ENCODE results near the gene OR6P1. TPM values are rescaled to one million over a fixed set of nuclear protein-coding genes. Genes with fewer than 3 reads are reported as not detected.

The OR6P1 gene
- total RNA-seq, 1 experiment from 2014 or later = not detected

GRCh38 chr1:158577561-158577960 is 7.2 kb upstream of the OR6P1 start:
- TF ChIP-seq STAT6 (CRISPR knock-in tag; conservative IDR thresholded peaks at IDR 0.05; ENCODE audit: low read depth) (no peak), ESRRA (CRISPR knock-in tag; IDR thresholded peaks at IDR 0.05; ENCODE audit: borderline replicate concordance) (no peak), ETV6 (CRISPR knock-in tag; IDR thresholded peaks at IDR 0.05) (no peak)
- TF ChIP-seq, protein P1, sequence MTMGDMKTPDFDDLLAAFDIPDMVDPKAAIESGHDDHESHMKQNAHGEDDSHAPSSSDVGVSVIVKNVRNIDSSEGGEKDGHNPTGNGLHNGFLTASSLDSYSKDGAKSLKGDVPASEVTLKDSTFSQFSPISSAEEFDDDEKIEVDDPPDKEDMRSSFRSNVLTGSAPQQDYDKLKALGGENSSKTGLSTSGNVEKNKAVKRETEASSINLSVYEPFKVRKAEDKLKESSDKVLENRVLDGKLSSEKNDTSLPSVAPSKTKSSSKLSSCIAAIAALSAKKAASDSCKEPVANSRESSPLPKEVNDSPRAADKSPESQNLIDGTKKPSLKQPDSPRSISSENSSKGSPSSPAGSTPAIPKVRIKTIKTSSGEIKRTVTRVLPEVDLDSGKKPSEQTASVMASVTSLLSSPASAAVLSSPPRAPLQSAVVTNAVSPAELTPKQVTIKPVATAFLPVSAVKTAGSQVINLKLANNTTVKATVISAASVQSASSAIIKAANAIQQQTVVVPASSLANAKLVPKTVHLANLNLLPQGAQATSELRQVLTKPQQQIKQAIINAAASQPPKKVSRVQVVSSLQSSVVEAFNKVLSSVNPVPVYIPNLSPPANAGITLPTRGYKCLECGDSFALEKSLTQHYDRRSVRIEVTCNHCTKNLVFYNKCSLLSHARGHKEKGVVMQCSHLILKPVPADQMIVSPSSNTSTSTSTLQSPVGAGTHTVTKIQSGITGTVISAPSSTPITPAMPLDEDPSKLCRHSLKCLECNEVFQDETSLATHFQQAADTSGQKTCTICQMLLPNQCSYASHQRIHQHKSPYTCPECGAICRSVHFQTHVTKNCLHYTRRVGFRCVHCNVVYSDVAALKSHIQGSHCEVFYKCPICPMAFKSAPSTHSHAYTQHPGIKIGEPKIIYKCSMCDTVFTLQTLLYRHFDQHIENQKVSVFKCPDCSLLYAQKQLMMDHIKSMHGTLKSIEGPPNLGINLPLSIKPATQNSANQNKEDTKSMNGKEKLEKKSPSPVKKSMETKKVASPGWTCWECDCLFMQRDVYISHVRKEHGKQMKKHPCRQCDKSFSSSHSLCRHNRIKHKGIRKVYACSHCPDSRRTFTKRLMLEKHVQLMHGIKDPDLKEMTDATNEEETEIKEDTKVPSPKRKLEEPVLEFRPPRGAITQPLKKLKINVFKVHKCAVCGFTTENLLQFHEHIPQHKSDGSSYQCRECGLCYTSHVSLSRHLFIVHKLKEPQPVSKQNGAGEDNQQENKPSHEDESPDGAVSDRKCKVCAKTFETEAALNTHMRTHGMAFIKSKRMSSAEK (CRISPR knock-in tag; IDR thresholded peaks at IDR 0.05; ENCODE audit: borderline replicate concordance) = no peak

DNA sequence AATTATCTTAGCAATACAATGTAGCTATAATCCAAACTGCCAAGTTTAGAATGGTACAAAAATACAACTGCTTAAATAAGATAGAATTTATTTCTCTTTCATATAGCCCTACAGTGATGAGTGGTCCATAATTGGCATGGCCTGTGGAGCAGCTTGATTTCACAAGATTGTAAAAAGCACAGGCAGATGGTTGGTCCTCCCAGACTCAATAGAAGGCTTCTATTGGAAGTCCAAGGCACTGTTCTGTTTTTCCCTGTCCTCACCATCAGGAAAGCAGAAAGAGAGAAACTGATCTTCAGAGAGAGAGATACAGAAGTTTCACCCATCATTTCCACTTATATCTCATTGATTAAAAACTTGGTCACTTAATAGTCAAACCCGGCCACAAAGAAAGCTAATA is 1.8 kb upstream of the OR6P1 start:
- Mint-ChIP-seq H3K27ac (no peak overlapping the region), H3K9me3 (no peaks in the 10 kb centered on the region), H3K36me3 (no peaks in the 10 kb centered on the region), H3K4me3 (no peak overlapping the region), H3K27me3 (ENCODE audit: low read depth) (no peaks in the 10 kb centered on the region), H3K4me1 (no peaks in the 10 kb centered on the region)
- no peak for DNase-seq (ENCODE audit: low spot score)
- POLR2A ChIA-PET = no interaction called here
- no peak for ATAC-seq
- CTCF ChIA-PET = no interaction called here
- TF ChIP-seq ZNF425 (CRISPR knock-in tag; conservative IDR thresholded peaks at IDR 0.05) = no peak
- no peak for TF ChIP-seq OVOL2 (CRISPR knock-in tag; IDR thresholded peaks at IDR 0.05; ENCODE audit: borderline replicate concordance)
- TF ChIP-seq CBFB (CRISPR knock-in tag; IDR thresholded peaks at IDR 0.05; ENCODE audit: low read depth) = no peak
- TF ChIP-seq RELA (CRISPR knock-in tag; IDR thresholded peaks at IDR 0.05; ENCODE audit: borderline replicate concordance) = no peak
- TF ChIP-seq, protein P2, sequence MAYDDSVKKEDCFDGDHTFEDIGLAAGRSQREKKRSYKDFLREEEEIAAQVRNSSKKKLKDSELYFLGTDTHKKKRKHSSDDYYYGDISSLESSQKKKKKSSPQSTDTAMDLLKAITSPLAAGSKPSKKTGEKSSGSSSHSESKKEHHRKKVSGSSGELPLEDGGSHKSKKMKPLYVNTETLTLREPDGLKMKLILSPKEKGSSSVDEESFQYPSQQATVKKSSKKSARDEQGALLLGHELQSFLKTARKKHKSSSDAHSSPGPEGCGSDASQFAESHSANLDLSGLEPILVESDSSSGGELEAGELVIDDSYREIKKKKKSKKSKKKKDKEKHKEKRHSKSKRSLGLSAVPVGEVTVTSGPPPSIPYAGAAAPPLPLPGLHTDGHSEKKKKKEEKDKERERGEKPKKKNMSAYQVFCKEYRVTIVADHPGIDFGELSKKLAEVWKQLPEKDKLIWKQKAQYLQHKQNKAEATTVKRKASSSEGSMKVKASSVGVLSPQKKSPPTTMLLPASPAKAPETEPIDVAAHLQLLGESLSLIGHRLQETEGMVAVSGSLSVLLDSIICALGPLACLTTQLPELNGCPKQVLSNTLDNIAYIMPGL (CRISPR knock-in tag; IDR thresholded peaks at IDR 0.05) = no peak
- TF ChIP-seq, protein P1 (CRISPR knock-in tag; IDR thresholded peaks at IDR 0.05; ENCODE audit: borderline replicate concordance) = no peak

More at GRCh38 chr1:158577561-158577960, 7.2 kb upstream of the OR6P1 start:
- Mint-ChIP-seq H3K27ac (no peak overlapping the region), H3K36me3 (no peaks in the 10 kb centered on the region), H3K4me3 (no peak overlapping the region), H3K4me1 (no peaks in the 10 kb centered on the region), H3K27me3 (ENCODE audit: low read depth) (no peaks in the 10 kb centered on the region), H3K9me3 (no peaks in the 10 kb centered on the region)
- POLR2A ChIA-PET = no interaction called here
- CTCF ChIA-PET = no interaction called here
- DNase-seq (ENCODE audit: low spot score) = no peak
- no peak for ATAC-seq

Measured in WTC11 (cell line).